Urinary bladder (tissue), 4 donors: ENCODE results near the gene CAT. TPM values are rescaled to one million over a fixed set of nuclear protein-coding genes. Genes with fewer than 3 reads are reported as not detected.

ENCODE experiments used
- DNase-seq: peaks from one replicate; pipeline ENCODE4 v3.0.0-alpha.2; 2015; ENCODE audit errors: extremely low spot score
- H3K27ac ChIP-seq: one replicate; pipeline ENCODE4 v1.5.1; 2013; ENCODE audit warnings: low read depth, mild to moderate bottlenecking, moderate library complexity
- H3K36me3 ChIP-seq: one replicate; pipeline ENCODE4 v1.6.1; 2013; ENCODE audit warnings: mild to moderate bottlenecking, moderate library complexity; ENCODE audit not compliant: insufficient read depth
- H3K4me1 ChIP-seq: one replicate; pipeline ENCODE4 v1.6.1; 2013; ENCODE audit warnings: mild to moderate bottlenecking, moderate library complexity; ENCODE audit not compliant: insufficient read depth
- H3K4me3 ChIP-seq: one replicate; pipeline ENCODE4 v1.5.1; 2013; ENCODE audit warnings: low read depth, low read length
- polyA plus RNA-seq: library from polyadenylated mRNA; stranded (reverse); fragments of 200-250 nt; gene quantifications from one replicate; pipeline ENCODE4 v1.2.3, GENCODE V29; 2013
- small RNA-seq: library from RNA; depleted of rRNA; stranded (forward); fragments of <200 nt; gene quantifications from one replicate; pipeline ENCODE3, GENCODE V24; 2014
- total RNA-seq: library from RNA; depleted of rRNA; stranded (reverse); fragments of >200 nt; gene quantifications from one replicate; pipeline ENCODE4 v1.2.3, GENCODE V29; 2014
- donor health status: healthy with polysubstance abuse.
- donor health status: healthy.

Gene CAT
- total and polyA plus RNA-seq, 2 donors, result 97.0 to 165 TPM

DNA sequence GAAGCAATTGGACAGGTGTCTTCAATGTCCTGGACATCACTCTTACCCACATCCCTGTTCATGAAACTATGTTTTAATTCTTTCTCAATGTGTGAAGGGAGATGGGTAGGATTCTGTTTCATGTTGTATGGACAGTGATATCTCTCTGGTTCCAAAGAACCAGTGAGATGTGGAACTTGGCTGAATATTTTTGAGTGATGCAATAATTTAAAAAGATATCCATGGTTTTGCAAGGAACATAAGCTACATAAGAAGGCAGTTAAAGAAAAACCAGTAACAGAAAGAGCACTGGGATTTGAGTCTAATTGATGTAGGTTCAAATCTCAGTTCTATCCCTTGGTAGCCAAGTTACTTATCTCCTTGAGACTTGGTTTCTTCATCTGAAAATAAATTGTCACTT is 82.5 kb downstream of the CAT start:
- no peaks in the 10 kb centered on the region for H3K36me3 ChIP-seq
- no peaks in the 10 kb centered on the region for H3K4me1 ChIP-seq
- no peak for DNase-seq
- H3K27ac ChIP-seq, result no peak overlapping the region
- H3K4me3 ChIP-seq, result no peak overlapping the region

Small RNA genes within 50 kb of the gene (small RNA-seq; reads per million reads assigned to genes)
- not detected for gene AL035079.1

Other genes with a start within 250 kb of the CAT start
- 3.2 TPM for gene ABTB2, start 80.9 kb upstream of the CAT start, total RNA-seq
- 4.4 TPM for gene ABTB2, start 80.9 kb upstream of the CAT start, polyA plus RNA-seq
- gene ELF5, start 74.9 kb downstream of the CAT start, total RNA-seq, result 13.4 TPM
- gene ELF5, start 74.9 kb downstream of the CAT start, polyA plus RNA-seq, result 2.6 TPM
- gene EHF, start 182.2 kb downstream of the CAT start, total RNA-seq, result 79.8 TPM
- gene EHF, start 182.2 kb downstream of the CAT start, polyA plus RNA-seq, result 10.5 TPM